Fibroblast of villous mesenchyme (primary cell): ENCODE measurements around the gene RER1. TPM values are rescaled to one million over a fixed set of nuclear protein-coding genes. Genes with fewer than 3 reads are reported as not detected.

Experiments used
- DNase-seq: peaks from one replicate; pipeline ENCODE4 v3.0.0-alpha.2; 2010; ENCODE audit warnings: low read depth
- H3K4me3 ChIP-seq: 2 replicates; pipeline ENCODE4 v1.5.1; 2011; ENCODE audit warnings: low read depth, mild to moderate bottlenecking, low read length
- total RNA-seq: library from RNA; depleted of rRNA; stranded (reverse); fragments of >200 nt; gene quantifications from 2 replicates; pipeline ENCODE4 v1.2.3, GENCODE V29; 2012
- TF ChIP-seq, protein P1 (sequence below): IDR thresholded peaks from 2 replicates; pipeline ENCODE4 v1.5.1; 2012; ENCODE audit warnings: low read depth, mild to moderate bottlenecking, low read length; ENCODE audit not compliant: insufficient read depth

RER1 gene
- total RNA-seq, 1 donor: 94.1 TPM

- H3K4me3 ChIP-seq: no peak overlapping the region
- peak; percentile 21 for DNase-seq
- TF ChIP-seq, protein P1, sequence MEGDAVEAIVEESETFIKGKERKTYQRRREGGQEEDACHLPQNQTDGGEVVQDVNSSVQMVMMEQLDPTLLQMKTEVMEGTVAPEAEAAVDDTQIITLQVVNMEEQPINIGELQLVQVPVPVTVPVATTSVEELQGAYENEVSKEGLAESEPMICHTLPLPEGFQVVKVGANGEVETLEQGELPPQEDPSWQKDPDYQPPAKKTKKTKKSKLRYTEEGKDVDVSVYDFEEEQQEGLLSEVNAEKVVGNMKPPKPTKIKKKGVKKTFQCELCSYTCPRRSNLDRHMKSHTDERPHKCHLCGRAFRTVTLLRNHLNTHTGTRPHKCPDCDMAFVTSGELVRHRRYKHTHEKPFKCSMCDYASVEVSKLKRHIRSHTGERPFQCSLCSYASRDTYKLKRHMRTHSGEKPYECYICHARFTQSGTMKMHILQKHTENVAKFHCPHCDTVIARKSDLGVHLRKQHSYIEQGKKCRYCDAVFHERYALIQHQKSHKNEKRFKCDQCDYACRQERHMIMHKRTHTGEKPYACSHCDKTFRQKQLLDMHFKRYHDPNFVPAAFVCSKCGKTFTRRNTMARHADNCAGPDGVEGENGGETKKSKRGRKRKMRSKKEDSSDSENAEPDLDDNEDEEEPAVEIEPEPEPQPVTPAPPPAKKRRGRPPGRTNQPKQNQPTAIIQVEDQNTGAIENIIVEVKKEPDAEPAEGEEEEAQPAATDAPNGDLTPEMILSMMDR: no peak
Measured at GRCh38 chr1:2345297-2346075, 46.2 kb upstream of the RER1 start.

DNA sequence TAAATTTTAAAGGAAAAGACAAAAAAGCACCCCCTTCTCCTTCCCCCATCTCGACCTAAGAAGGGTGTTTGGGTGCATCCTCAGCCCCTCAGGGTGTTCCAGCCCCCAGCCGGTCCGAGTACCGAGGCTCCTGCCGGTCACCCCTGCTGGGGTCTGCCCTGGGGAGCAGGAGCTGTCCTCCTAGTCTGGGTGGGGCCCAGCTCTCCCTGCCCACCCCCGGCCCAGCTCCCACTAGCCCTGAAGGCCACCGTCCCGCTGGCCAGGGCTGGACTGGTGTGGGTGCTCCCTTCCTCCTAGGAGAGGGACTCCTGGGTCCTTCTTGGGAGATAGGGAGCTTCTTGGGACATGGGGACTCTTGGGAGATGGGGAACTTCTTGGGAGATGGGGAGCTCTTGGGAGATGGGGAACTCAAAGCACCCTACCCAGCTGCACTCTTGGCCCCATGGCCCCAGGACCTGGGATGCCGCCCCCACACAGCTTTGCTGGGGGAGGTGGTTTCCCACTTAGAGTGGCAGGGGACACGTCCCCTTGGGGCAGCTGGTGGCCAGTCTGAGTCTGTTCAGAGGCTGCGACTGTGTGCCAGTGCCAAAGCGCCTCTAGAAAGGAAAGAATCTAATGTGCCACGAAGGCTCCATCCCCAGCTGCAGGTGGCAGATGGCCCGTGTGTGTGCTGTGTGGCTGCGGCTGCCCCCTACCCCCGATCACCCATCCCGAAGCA lies 44.8 kb upstream of the RER1 start:
- TF ChIP-seq, protein P1: no peak
- H3K4me3 ChIP-seq: no peak overlapping the region
- DNase-seq: no peak

GRCh38 chr1:2347409-2347785 lies 44.2 kb upstream of the RER1 start:
- no peak for DNase-seq
- no peak overlapping the region for H3K4me3 ChIP-seq
- TF ChIP-seq, protein P1: no peak

DNA sequence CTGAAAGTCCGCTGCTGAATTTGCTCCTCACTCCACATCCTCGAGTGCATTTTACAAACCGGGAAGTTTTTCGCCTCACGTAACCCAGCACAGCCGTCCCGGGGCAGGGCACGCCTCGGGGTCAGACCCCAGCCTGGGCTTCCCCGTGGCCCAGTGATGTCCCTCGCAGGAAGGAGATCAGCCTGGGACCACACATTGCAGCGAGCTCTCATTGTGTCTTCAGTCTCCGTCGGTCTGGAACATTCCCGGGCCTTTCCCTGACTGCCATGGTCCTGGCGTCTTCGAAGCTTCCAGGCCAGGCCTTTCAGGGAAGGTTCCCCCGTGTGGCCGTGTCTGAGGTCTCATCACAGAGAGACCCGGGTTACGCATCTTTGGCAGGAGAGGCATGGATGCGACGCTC lies 43.7 kb upstream of the RER1 start:
- TF ChIP-seq, protein P1: no peak
- DNase-seq: no peak
- H3K4me3 ChIP-seq: no peak overlapping the region

DNA sequence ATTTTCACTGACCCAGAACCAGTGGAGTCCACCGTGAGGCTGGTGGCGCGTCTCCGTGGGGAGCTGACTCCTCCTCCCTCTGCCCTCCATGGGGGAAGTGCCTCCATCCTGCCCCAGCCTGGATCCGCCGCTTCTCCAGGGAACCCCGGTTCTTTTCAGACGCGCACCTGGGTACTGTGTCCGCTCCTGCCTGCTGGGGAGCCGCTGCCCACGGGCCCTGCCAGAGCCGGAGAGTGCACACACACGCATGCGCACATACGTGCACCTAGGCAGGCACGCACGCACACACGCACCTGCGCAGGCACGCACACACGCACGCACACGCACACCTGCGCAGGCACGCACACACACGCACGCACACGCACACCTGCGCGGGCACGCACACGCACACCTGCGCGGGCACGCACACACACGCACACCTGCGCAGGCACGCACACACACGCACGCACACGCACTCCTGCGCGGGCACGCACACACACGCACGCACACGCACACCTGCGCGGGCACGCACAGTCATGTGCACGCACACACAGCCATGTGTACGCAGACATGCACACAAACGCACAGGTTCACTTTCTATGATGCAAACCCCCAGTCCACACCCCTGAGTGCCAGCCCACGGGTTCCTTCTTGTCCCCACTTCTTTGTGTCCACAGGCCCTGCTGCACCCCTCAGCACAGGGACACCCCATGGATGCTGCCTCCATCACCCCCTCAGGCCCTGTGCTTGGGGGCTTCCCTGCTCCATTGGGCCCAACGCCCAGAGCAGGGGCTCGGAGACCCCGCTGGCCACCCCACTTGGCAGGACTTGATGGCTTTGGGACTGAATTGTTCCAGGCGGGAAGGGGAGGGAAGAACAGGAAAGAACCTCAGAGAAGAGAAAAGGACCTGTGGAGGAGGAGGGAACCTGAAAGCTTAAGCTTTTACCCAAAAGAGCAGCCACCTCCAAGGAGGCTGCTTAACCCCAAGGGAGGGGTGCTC lies 43.0 kb upstream of the RER1 start:
- TF ChIP-seq, protein P1: no peak
- H3K4me3 ChIP-seq: no peak overlapping the region
- DNase-seq: no peak

- no peak for DNase-seq
- no peak overlapping the region for H3K4me3 ChIP-seq
- TF ChIP-seq, protein P1: no peak
Measured at GRCh38 chr1:2349806-2350205, 41.8 kb upstream of the RER1 start.
